NCI-H1930 (cell line): ENCODE results near the gene PPIA.
"Not testable (repeated sequence)": the region's sequence is repeated elsewhere in the genome, so short reads cannot be mapped to it uniquely, and the experiment has no call there.

ENCODE experiments used
- DNase-seq, 2 experiments: peaks; one replicate each; lab custom pipeline; 2025; lab: John Stamatoyannopoulos, UW

PPIA gene

DNA sequence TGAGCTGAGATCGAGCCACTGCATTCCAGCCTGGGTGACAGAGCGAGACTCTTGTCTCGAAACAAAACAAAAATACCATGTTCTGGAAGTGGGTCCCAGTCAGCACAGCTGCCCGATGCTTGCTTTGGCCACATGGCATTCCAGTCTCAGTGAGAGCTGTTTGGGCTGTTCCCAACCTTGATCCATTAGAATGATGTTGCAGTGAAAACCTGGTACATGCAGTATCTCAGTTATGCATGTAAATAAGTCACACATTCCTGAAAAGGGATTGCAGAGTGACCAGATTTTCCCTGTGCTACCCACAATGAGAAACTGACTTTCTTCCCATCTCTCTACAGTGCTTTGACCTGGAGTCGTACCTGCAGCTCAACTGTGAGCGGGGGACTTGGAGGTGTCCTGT is 32.4 kb upstream of the PPIA start:
- DNase-seq, result no peak

DNA sequence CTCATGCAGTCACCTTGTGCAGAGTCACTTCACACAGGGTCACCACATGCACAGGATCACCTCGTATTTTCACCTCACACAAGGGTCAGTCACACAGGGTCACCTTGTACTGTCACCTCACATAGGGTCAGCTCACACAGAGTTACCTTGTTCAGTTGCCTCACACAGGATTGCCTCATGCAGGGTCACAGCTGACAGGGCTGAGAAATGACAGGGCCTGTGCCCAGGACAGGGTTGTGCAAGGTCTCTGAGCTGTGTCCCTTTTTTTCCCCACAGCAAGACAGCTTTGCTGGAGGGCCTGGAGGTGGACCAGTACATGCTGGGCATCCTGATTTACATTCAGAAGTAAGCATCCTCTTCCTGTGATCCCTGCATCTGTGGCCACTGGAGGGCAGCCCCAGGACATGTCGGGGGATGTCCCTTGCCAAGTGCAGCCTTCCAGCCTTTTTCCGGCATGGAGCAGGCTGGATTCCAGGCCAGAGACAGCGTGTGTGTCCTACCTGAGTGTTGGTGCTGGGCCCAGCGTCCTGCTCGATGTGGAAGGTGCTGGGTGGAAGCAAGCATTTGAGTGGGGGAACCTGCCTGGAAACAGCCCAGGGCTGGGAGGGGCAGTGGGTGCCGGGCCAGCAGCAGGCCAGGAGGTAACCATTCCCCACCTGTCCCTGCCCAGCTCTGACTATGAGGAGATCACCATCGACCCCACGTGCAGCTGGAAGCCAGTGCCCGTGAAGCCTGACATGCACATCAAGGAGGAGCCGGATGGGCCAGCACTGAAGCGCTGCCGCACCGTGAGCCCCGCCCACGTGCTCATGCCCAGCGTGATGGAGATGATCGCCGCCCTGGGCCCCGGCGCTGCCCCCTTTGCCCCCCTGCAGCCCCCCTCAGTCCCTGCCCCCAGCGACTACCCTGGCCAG is 31.6 kb upstream of the PPIA start:
- no peak for DNase-seq

DNA sequence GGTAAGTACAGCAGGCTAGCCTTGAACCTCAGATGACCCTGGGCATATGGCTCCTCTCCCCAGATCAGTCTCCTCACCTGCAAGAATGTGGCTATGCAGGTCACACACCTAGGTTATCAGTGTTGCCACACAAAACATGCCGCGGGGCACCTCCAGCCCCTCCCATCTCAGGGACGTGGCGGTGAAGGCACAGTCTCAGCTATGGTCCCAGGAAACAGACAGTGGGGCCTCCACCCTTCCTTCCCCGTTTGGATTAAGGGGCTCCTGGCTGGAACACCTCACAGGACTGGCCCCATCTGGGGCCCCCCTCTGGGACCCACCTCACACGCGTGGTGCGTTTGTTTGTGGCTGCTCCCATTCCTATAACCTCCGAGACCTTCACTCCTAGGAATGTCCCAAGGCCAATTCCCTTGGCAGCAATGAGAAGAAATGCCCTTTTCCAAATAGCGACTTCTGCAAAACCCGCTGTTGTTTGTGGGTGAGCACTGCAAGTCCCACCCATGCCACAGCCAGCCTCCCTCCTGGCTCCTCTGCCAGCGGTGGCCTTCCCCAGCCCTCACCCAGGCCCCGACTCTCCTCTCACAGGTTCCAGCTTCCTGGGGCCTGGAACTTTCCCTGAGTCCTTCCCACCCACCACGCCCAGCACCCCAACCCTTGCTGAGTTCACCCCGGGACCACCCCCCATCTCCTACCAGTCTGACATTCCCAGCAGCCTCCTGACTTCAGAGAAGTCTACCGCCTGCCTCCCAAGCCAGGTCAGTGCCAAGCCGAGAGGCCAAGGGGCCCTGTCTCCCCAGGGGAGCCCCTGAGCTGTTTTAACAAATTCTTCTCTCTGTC is 30.7 kb upstream of the PPIA start:
- no peak for DNase-seq

DNA sequence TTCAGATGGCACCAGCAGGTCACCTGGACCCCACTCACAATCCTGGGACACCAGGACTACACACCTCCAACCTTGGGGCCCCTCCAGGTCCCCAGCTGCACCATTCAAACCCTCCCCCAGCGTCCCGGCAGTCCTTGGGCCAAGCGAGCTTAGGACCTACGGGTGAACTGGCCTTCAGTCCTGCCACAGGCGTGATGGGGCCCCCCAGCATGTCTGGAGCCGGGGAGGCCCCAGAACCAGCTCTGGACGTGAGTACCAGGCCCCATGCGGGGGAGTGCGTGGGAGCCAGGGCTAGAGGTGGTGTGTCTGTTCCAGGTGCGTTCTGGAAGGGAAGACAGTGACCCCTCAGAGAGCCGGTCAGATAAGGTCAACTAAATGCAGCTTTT is 30.1 kb upstream of the PPIA start:
- DNase-seq, result no peak

DNA sequence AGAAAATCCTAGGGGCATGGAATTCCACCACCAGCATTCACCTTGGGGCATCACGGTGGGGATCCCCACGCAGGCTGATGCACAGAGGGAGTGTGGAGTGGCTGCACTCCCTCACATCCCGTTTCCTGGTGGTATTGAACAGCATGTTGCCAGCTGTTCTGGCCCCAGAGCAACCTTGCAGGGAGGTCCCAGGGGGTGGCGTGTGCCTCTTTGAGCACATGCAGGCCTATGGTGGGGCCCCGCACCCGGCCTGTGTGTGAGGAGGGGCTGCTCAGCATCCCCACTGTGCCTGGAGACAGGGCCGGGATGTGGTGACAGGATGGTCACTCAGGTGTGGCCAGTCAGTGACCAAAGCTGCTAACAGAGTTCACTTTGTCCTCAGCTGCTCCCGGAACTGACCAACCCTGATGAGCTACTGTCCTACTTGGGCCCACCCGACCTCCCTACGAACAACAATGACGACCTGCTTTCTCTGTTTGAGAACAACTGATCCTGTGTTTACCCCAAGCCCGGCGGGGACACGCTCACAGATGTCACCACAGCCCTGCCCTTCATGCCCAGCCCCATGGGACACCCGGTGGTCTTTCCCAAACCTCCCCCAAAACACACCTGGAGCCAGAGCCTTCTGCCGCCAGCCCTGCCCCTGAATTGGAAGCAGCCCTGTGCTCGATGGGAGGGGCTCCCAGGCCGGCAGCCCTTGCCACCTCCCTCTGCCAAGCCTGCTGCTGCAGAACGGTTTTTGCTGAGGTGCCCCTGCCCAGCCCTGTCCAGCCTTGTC is 29.2 kb upstream of the PPIA start:
- no peak for DNase-seq

DNA sequence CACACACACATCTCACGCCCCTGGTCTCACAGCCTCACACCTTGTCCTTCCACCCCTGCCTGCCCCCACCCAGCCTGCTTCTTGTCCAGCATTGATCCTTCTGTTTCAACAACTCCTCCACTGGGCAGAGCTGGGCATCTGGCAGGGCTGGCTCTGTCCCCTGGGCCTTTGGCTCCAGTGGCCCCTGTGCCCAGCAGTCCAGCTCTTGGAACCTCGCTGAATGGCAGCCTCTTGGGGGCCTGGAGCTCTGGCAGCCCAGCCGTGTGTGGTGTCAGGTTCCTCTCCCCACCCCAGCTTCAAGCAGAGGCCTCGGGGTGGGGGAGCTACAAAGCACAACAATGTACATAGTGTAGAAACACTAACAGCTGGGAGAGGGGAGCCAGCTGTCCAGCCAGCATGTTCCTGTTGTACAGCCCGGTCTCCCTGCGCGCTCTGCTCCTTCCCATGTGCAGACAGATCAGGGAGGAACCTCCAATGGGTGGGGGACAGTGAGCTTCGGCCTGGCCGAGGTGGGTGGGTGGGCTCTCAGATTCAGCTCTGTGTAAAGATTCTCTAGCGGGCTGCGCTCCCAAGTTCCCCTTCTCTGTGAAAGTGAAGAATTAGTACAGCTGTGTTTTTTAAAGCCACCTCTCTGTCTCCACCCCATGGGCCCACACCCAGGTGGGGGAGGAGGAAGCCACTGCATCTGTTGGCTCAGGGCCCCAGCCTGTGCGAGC is 28.4 kb upstream of the PPIA start:
- DNase-seq, result no peak

DNA sequence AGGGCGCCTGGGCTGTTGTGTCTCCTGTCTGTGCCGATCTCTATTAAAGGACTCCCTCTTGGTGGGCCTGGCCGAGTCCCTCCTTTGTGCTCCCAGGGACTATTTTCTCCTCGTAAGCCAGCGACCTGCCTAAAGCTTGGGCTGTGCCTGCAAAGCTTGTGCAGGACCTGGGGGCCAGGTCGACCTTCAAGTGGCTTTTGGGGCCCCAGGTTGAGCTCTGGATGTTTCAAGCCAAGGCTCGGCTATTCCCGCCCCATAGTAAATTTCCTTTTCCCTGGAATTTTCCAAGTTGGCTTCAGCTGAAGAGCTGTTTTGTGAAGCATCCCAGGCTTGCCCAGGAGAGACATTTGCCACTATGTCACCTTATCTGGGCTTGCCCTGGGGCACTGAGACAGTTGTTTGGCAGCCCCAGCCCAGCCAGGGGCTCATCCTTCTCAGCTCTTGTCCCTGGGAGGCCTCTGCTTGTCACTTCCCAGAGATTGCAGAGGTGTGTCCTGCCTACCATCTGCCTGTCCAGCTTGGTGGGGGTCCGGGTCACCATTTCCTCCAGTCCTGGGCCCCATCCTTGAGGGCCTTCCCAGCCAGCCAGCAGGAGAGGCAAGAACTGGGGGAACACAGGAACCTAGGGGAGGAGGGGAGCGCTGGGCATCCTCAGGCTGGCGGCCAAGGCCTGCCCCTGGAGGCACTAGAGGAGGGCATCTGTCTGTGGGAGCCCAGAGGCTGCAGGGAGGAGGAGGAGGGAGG is 27.7 kb upstream of the PPIA start:
- DNase-seq, result no peak

DNA sequence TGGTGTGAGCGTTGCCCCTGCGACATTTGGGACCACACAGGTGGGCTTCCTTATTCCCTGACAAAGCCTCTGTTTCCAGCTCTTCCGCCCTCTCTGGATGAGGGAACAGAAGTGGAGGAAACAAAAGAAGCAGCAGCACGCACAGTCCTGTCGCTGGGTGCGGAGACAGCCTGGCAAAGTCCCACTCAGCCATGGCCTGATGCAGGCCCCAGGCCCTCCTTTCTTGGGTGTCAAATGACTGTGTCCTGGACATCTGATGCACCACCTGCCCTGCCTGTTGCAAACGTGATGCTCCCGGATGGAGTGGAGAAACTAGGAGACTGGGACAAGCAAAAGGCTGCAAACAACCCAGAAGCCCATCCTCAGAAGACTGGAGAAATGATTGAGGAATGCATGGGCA is 27.1 kb upstream of the PPIA start:
- no peak for DNase-seq

DNA sequence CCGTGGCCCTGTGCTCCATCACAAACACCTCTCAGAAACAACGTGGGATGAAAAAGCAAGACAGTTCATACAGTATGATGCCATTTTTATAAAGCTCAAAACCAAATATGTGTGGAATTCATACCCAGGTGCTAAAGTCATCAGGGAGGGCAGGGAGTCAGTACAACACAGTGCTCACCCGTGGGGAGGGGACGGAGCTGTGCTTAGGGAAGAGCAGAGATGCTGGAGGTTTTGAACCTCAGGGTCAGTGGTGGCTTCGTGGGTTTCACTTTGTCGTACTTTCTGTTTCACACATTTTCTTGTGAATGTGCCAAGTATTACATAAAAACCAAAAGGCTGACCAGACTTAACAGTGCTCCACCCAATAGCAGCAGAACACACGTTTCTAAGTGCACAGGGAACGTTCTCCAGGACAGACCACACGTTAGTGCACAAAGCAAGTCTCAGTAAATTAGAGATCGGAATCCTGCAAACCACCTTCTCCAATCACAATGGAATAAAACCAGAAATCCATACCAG is 26.6 kb upstream of the PPIA start:
- no peak for DNase-seq

DNA sequence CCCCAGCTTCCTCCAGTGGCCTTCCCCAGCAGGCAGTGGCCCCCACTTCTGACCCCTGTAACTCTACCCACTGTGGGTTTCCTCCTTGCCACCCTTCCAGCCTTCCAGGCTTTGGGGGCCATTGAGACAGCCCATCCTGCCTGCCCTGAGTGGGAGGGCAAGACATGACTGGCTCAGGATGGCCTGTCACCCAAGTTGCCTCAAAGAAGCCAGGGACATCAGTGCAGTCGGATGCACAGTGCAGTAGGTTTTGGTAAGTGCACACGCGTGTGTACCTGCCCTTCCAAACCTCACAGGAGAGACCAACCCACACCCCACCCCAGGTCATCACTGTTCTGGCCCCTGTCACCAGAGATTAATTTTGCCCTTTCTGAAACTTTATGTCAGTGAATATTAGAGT is 25.1 kb upstream of the PPIA start:
- DNase-seq, result no peak

DNA sequence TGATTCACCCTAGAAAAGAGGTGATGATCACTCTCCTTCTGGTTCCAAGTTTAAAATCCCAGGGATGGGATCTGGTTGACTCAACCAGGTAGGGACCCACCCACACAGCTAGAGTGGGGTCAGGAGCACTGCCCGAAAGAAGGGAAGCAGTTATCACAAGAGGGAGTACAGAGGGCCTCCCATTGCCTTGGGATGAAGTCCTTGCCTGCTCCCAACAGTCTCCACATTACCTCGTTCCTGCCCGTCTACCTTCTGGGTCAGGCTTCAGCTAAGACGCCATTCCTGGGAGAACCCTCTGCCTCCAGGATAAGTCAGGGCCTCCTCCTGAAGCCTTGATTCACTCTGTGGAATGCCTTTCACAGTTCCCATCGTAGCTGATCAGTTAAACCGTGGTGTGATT is 24.0 kb upstream of the PPIA start:
- no peak for DNase-seq

DNA sequence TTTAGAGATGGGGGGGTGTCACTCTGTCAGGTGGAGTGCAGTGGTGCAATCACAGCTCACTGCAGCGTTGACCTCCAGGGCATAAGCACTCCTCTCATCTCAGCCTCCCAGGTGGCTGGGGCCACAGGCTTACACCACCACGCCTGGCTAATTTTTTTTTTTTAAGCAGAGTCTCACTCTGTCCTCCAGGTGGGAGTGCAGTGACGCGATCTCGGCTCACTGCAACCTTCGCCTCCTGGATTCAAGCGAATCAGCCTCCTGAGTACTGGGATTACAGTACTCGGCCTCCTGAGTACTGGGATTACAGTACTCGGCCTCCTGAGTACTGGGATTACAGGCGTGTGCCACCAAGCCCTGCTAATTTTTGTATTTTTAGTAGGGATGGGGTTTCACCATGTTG is 23.6 kb upstream of the PPIA start:
- no peak for DNase-seq

DNA sequence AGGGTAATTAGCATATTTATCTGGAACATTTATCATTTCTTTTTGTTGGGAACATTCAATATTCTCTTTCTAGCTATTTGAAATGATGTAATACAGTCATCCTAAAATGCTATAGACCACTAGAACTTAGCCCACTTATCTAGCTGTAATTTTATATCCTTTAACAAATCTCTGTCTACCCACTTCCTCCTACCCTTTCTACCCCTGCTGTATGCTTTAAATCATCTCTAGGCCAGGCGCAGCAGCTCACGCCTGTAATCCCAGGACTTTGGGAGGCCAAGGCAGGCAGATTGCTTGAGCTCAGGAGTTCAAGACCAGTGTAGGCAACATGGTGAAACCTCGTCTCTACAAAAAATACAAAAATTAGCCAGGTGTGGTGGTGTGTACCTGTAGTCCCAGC is 22.0 kb upstream of the PPIA start:
- DNase-seq, result not testable (repeated sequence)

DNA sequence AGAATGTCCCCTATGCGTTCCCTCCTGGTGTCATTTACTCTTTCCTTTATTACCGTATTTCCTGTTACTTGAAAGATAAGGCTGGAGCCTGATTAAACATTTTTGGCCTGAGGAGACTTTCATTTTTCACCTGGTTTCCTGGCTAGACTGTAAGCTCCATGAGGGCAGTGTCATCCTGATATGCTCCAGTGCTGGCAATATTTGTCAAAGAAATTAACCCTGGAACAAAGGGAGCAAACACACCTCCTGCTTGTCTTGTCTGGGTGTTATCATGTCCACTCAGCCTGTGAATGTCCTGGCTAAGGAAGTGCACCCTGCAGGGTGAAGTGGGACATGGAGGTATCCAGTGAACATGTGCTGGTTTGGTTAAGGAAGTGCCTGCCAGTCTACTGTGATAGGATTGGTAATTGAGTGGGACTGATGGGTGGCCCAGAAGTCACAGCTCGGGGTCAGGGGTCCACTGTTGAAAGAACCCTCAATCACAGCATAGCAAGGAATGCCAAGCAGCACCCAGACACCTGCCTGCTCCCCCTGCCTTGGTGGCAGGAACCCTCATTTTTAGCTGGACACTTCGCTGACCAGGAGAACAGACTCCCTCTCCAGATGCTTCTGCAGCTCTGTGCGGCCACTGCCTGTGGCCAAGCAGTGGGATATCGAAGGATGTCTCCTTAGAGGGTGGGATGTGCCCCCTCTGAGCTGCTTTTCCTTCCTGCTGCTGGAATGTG is 20.9 kb upstream of the PPIA start:
- no peak for DNase-seq

DNA sequence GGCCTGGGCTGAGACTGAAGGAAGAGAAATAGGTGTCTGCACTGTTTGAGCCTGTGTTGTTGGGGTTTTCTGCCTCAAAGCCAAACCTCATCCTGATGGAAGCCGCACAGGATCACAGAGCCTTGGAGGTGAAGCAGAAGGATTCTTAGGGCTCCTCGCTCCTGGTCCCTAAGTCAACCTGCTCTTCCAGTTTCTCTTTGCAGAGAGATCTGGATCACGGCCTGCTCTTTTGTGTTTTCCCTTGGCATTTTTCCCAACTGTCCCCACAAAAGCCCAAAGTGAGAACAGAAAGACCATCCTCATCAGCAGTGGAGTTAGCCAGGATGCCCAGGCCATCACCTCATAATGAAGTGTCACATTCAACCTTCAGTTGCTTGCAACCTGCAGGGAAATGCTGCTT is 20.3 kb upstream of the PPIA start:
- no peak for DNase-seq

DNA sequence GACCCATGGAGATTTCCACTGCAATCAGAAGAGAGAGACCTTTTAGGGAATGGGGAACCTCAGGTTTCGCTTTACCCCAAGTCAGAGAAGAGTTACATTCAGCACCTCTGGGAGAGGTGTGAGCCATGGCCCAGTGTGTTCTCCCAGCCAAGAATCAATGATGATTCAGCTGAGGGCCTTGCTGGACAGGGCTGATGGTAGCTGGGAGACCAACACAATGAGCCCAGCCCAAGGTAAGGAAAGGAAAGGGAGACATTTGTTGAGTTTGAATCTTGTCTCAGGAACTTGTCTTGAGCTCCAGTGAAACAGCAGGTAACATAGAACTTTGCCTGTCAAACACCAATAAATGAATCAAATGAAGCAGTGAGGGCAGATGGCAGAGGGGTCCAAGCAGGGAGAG is 14.0 kb upstream of the PPIA start:
- DNase-seq, result no peak

DNA sequence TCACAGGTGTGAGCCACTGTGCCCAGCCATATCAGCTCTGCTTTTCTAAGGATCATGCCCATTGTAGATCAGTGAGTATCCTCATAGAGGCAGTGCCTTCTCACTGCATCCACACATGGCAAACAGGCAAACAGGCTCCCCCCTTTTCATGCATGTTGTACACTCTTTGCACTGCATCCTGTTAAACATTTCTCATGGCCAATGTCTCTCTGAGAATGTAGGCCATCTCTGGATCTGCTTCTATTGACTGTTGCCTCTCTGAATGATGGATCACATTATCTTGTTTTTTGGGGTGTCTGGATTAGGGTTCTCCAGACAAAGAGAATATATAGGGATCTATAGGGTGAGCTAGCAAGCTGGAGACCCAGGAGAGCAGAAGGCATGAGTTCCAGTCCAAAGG is 13.1 kb upstream of the PPIA start:
- DNase-seq, result no peak

DNA sequence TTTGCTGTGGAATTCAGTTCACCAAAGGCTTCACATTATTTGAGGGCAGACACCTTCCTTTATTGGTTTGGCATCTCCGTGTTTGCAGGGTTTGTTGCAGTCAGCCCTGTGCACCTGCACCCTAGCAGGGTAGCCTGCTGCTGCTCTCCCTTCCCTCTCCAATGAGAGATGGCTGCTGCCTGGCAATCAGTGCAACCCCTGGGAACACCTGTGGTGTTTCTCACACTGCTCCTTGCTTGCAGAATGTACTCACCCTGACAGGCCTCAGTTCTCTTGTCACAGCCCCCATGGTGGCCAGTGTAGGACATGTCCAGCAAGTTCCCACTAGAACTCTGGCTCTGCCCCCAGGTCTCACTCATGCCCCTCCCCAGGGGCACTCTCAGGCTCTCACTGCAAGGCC is 12.1 kb upstream of the PPIA start:
- no peak for DNase-seq

DNA sequence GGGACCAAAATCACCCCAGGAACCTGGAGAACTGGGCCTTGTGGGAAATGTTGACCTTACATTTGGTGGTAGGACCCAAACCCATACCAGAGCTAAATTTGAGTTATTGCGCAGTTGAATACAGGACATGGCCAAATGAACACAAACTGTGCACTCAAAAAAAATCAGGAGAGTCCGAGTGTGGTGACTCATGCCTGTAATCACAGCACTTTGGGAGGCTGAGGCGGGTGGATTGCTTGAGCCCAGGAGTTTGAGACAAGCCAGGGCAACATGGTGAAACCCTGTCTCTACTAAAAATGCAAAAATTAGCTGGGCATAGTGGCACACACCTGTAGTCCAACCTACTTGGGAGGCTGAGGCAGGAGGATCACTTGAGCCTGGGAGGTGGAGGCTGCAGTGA is 11.3 kb upstream of the PPIA start:
- DNase-seq, result not testable (repeated sequence)

DNA sequence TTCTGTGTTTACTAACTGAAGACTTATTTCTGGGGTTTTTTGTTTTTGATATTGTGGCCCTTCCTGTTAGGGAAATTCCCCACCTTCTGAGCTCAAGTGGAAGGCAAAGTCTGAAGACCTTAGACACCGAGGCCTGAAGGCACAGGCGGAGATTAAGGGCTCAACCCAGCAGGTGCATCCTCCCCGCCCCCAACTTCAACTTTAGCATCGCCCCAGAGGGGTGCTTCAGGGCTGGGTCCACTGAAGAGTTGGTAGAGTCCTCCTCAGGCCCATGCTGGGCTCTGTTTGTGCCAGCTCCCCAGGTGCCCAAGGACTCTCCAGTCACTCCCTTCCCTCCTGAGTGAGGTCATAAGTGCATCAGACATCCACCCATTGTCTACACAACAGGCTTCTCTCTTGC is 9.4 kb upstream of the PPIA start:
- no peak for DNase-seq
